Measurements from ENCODE around the gene PTPRE.
"Not testable (repeated sequence)": the region's sequence is repeated elsewhere in the genome, so short reads cannot be mapped to it uniquely, and the experiment has no call there.

The PTPRE gene

GRCh38 chr10:127984945-127985344 is 78.0 kb downstream of the PTPRE start:
- DNase-seq = no peak

GRCh38 chr10:127986531-127987466 is 79.9 kb downstream of the PTPRE start:
- no peak for DNase-seq

GRCh38 chr10:127987467-127988380 is 80.8 kb downstream of the PTPRE start:
- DNase-seq = no peak

- no peak for DNase-seq
Observed at GRCh38 chr10:127989481-127990012, 82.6 kb downstream of the PTPRE start.

DNA sequence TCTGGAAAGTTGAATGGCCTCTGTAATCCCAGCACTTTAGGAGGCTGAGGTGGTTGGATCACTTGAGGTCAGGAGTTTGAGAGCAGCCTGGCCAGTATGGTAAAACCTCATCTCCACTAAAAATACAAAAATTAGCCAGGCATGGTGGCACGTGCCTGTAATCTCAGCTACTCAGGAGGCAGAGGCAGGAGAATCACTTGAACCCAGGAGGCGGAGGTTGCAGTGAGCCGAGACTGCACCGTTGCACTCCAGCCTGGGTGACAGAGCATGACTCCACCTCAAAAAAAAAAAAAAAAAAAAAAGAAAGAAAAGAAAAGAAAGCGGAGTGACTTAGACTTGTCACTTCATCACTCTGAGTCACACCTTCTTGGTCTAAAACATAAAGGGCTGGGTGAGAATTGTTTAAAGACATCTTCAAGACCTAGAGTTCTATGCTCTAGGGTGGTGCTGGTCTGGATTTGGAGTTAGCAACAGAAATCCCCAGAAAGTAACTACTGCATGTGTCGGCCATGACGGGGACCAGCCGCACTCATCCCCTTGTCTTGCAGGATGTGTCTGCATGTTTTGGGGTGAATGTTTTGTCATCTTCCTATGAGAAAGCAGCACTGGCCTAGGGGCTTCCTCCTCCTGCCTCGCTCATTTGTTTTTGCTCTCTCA is 83.4 kb downstream of the PTPRE start:
- not testable (repeated sequence) for DNase-seq

- no peak for DNase-seq
Observed at GRCh38 chr10:127990846-127991542, 84.1 kb downstream of the PTPRE start.

GRCh38 chr10:127991543-127992255 is 84.8 kb downstream of the PTPRE start:
- no peak for DNase-seq

GRCh38 chr10:127992376-127992775 is 85.5 kb downstream of the PTPRE start:
- DNase-seq = no peak

DNA sequence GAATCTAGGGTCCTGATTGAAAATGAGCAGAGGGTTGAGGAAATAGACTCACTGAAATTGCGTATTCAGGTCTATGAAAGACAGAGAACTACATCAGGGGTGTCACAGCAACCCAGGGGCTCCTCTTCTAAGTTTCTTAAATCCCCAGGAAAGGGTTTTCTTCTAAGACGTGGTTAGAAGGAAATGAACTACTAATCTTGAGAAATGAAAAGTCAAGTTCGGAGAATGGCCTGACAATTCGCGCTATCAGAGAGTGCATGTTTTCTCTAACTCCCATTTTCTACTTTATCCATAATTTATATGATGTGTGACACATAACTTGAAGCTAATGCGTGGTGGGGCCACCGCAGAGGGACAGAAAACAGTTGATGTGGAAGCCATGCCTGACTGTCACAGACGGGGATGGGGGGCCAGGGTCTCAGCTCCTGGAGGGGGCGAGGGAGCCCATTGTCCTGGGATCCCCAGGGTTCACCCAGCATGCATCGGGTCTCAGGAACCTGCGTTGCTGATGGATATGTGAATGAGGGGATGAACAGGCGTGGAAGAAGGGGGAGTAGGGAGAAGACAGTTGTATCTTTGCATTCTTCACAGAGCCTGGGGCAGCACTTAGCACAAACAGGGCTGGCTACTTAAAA is 86.3 kb downstream of the PTPRE start:
- DNase-seq = no peak

DNA sequence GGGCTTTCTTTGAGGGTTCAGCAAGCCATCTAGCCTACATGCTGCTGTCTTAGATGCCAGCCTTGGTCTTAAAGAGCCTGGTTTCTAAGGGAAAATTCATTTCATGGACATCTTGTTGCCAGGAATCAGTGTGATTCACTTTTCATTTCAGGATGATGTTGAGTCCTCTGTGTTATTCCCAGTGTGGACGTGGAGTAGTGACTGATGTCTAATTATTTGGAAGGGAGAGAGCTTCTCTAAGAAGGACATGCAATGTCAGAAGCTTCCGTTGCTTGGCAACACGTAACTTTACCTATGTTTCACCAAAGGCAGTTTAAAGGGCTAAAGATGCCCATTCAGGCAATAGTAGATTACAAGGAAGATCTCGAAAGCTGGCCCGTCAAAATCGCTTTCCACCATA is 89.0 kb downstream of the PTPRE start:
- DNase-seq = no peak

DNA sequence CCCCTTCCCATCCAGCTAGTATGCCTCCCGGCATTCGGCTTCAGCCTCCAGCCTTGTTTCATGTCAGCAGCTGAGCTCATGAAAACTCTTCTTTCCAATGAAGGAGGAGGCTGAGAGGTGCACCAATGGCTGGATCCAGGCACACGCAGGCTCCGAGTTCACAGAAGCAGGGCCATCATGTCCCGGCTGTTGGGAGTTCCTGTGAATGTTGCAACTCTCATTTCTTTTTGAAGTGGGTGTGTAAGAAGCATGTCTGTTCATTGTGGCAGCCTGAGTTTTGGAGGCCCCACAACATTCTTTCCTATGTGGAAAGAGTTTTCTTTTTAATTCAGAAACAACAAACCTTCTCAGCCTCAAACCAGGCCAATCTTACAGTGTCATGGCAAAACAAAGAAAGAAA is 89.7 kb downstream of the PTPRE start:
- DNase-seq = no peak

GRCh38 chr10:127997271-127997670 is 90.4 kb downstream of the PTPRE start:
- DNase-seq = no peak

DNA sequence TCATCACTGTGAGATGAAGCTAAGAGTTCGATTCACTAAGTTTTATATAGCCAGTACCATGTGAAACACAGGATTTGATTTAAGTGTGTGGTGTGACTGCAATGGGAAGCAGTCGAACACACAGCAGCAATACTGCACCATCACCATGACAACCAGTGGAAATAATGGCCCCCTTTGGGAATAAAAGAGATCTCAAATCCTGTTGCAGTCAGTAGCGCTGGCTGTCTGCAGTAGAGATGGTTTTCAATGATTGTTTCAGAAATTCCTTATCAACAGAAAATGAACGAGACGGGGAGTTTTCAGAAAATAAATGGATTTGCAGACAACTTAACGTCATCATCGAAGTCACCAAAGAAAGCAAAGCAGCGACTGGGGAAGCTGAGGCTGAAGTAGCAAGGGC is 91.0 kb downstream of the PTPRE start:
- DNase-seq = no peak

- DNase-seq = no peak
Observed at GRCh38 chr10:127998501-127999144, 91.7 kb downstream of the PTPRE start.

DNA sequence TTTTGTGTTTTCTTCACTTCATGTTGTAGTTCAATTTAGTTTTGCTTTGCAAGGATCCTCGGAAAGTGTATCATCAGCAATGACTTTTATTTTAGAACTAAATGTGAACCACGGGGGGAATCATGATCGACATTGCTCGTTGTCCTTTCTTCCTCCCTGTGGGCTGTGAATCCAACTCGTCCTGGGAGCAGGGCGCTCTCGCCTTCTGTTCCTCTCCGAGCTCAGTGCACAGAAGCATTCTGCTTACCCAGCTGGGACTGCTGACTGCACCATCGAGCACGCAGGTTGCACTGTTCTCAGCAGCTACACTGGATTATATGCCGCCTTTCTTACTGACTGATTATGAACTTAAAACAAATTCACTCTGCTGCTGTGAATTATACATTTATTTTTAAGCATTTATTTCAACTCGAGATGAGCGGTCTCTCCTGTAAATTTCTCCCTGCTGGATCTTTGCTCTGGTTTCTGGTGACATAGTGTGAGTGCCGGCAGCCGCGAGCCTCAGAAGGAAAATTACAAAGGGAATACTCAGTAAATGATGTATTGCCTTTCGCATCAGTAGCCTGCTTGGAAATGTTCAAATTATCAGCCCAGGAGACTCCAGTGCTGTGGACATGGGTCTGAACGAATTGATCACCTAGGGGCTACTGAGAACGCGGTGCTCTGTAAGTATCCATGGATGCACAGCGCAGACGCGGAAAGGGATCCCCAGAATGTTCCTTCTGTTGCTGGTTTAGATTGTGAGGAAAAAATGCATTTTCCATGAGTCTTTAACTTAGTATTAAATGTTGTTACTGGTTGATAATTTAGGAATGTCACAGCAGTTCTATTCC is 92.6 kb downstream of the PTPRE start:
- no peak for DNase-seq

- no peak for DNase-seq
Observed at GRCh38 chr10:128000471-128001362, 93.8 kb downstream of the PTPRE start.

DNA sequence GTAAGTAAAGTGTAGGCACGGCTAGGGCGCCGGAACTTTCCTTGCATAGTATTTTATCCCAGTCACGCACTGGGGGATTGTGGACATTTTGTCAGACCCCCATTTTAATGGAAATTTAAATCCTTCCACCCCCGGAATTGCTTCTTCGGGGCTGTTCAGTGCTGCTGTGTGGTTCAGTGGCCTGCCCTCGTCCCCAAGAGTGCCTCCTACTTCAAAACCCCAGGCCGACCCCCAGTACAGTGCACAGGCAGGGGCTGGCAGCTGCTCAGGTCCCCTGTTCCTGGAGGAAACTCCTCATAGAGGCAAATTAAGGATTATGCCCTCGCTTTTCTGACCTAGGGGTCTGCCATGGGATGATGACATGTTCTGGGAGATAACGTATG is 94.5 kb downstream of the PTPRE start:
- DNase-seq = no peak

- no peak for DNase-seq
Observed at GRCh38 chr10:128001849-128002248, 94.9 kb downstream of the PTPRE start.

GRCh38 chr10:128003521-128003920 is 96.6 kb downstream of the PTPRE start:
- DNase-seq = no peak
